Measurements from ENCODE around the gene ENG.
"Not testable (repeated sequence)": the region's sequence is repeated elsewhere in the genome, so short reads cannot be mapped to it uniquely, and the experiment has no call there.

Gene ENG

GRCh38 chr9:127863191-127863621, 8.7 kb upstream of the ENG start:
- no peak for DNase-seq (ENCODE audit: low spot score)

- DNase-seq (ENCODE audit: low spot score), result peak; percentile 72
These were observed 7.9 kb upstream of the ENG start for GRCh38 chr9:127862075-127863011.

GRCh38 chr9:127860779-127861178, 6.3 kb upstream of the ENG start:
- no peak for DNase-seq (ENCODE audit: low spot score)

GRCh38 chr9:127860260-127860659, 5.8 kb upstream of the ENG start:
- no peak for DNase-seq (ENCODE audit: low spot score)

GRCh38 chr9:127858041-127858512, 3.6 kb upstream of the ENG start:
- DNase-seq (ENCODE audit: low spot score), result no peak

GRCh38 chr9:127857278-127857677, 2.8 kb upstream of the ENG start:
- no peak for DNase-seq (ENCODE audit: low spot score)

GRCh38 chr9:127856729-127857116, 2.3 kb upstream of the ENG start:
- DNase-seq (ENCODE audit: low spot score), result no peak

GRCh38 chr9:127856094-127856728, 1.8 kb upstream of the ENG start:
- no peak for DNase-seq (ENCODE audit: low spot score)

- DNase-seq (ENCODE audit: low spot score), result no peak
These were observed 1.1 kb upstream of the ENG start for GRCh38 chr9:127855522-127855921.

GRCh38 chr9:127854960-127855359, 502 bp upstream of the ENG start:
- DNase-seq (ENCODE audit: low spot score), result no peak

GRCh38 chr9:127853312-127854183, 910 bp downstream of the ENG start:
- DNase-seq (ENCODE audit: low spot score), result no peak

GRCh38 chr9:127852829-127853228, 1.6 kb downstream of the ENG start:
- no peak for DNase-seq (ENCODE audit: low spot score)

- no peak for DNase-seq (ENCODE audit: low spot score)
These were observed 4.1 kb downstream of the ENG start for GRCh38 chr9:127850286-127850830.

- DNase-seq (ENCODE audit: low spot score), result no peak
These were observed 5.5 kb downstream of the ENG start for GRCh38 chr9:127848756-127849504.

- DNase-seq (ENCODE audit: low spot score), result no peak
These were observed 6.4 kb downstream of the ENG start for GRCh38 chr9:127847833-127848755.

GRCh38 chr9:127847178-127847510, 7.3 kb downstream of the ENG start:
- DNase-seq (ENCODE audit: low spot score), result no peak

GRCh38 chr9:127846443-127847177, 7.8 kb downstream of the ENG start:
- DNase-seq (ENCODE audit: low spot score), result no peak

- DNase-seq (ENCODE audit: low spot score), result not testable (repeated sequence)
These were observed 8.8 kb downstream of the ENG start for GRCh38 chr9:127845619-127846018.

- no peak for DNase-seq (ENCODE audit: low spot score)
These were observed 9.6 kb downstream of the ENG start for GRCh38 chr9:127844821-127845359.
